CD4-positive, alpha-beta T cell treated with Interleukin-10 for 1 hour (primary cell): ENCODE results near the gene C6orf15.

ENCODE experiments used
- DNase-seq: peaks from one replicate; pipeline ENCODE4 v3.0.0-alpha.2; 2020

C6orf15 gene

GRCh38 chr6:31112478-31112877 lies at the start of gene C6orf15:
Gene C6orf15, minus strand, starts transcription at chr6:31112575. Its CDS starts 20 bp downstream, at chr6:31112555.
- no peak for DNase-seq

GRCh38 chr6:31161216-31162126 lies 49.1 kb upstream of the C6orf15 start:
- DNase-seq = no peak

GRCh38 chr6:31158863-31159855 lies 46.8 kb upstream of the C6orf15 start:
- DNase-seq = peak; percentile 17

GRCh38 chr6:31158140-31158862 lies 45.9 kb upstream of the C6orf15 start, which contains the start of gene TCF19:
Gene TCF19, plus strand, starts transcription at chr6:31158589. Its CDS starts 881 bp downstream, at chr6:31159470.
- DNase-seq = peak; percentile 99

GRCh38 chr6:31157513-31158139 lies 45.3 kb upstream of the C6orf15 start, which contains the start of gene CCHCR1:
Gene CCHCR1, minus strand, starts transcription at chr6:31157802. Its CDS starts 202 bp downstream, at chr6:31157600.
- no peak for DNase-seq

GRCh38 chr6:31156641-31157040 lies 44.3 kb upstream of the C6orf15 start:
- DNase-seq = no peak

- no peak for DNase-seq
Observed at GRCh38 chr6:31154436-31154835, 42.1 kb upstream of the C6orf15 start.

- DNase-seq = no peak
Observed at GRCh38 chr6:31152781-31153180, 40.4 kb upstream of the C6orf15 start.

GRCh38 chr6:31149827-31150447 lies 37.6 kb upstream of the C6orf15 start:
- no peak for DNase-seq

- DNase-seq = no peak
Observed at GRCh38 chr6:31145386-31145785, 33.0 kb upstream of the C6orf15 start.

- no peak for DNase-seq
Observed at GRCh38 chr6:31144970-31145340, 32.6 kb upstream of the C6orf15 start.

GRCh38 chr6:31144296-31144969 lies 32.1 kb upstream of the C6orf15 start:
- DNase-seq = no peak

- DNase-seq = no peak
Observed at GRCh38 chr6:31143148-31143547, 30.8 kb upstream of the C6orf15 start.

GRCh38 chr6:31142361-31142761 lies 30.0 kb upstream of the C6orf15 start:
- no peak for DNase-seq

- DNase-seq = no peak
Observed at GRCh38 chr6:31140643-31141042, 28.3 kb upstream of the C6orf15 start.

- DNase-seq = no peak
Observed at GRCh38 chr6:31139599-31139998, 27.2 kb upstream of the C6orf15 start.

GRCh38 chr6:31138982-31139381 lies 26.6 kb upstream of the C6orf15 start, which contains the start of gene PSORS1C2:
Gene PSORS1C2, minus strand, starts transcription at chr6:31139066. Its CDS starts 40 bp downstream, at chr6:31139026.
- DNase-seq = no peak

- DNase-seq = no peak
Observed at GRCh38 chr6:31135710-31136109, 23.3 kb upstream of the C6orf15 start.

GRCh38 chr6:31132806-31133205 lies 20.4 kb upstream of the C6orf15 start:
- no peak for DNase-seq

- DNase-seq = no peak
Observed at GRCh38 chr6:31131595-31131994, 19.2 kb upstream of the C6orf15 start.

- no peak for DNase-seq
Observed at GRCh38 chr6:31130751-31131150, 18.4 kb upstream of the C6orf15 start.
